HepG2 (cell line): ENCODE data around the gene GRIN2D. TPM values are rescaled to one million over a fixed set of nuclear protein-coding genes. Genes with fewer than 3 reads are reported as not detected.

ENCODE experiments used
- ARHGAP35 ChIP-seq: sonication (generic); formaldehyde crosslinking; IDR thresholded peaks from 2 replicates; pipeline ENCODE4 v1.9.0; 2022; ENCODE audit warnings: mild to moderate bottlenecking, inconsistent platforms, moderate library complexity, missing genetic modification reagents, borderline replicate concordance
- CEBPG ChIP-seq: IDR thresholded peaks from 2 replicates; pipeline ENCODE4 v1.6.1; 2016
- FLYWCH1 ChIP-seq: sonication (generic); formaldehyde crosslinking; IDR thresholded peaks from 2 replicates; pipeline ENCODE4 v1.8.1; 2023; ENCODE audit warnings: mild to moderate bottlenecking, missing genetic modification reagents
- FOXK1 ChIP-seq: sonication (generic); formaldehyde crosslinking; IDR thresholded peaks from 2 replicates; pipeline ENCODE4 v1.4.0; 2020; ENCODE audit warnings: low read depth, missing genetic modification reagents, borderline replicate concordance
- FOXO1 ChIP-seq: sonication (generic); formaldehyde crosslinking; IDR thresholded peaks from 2 replicates; pipeline ENCODE4 v1.4.0; 2020; ENCODE audit warnings: missing genetic modification reagents
- KDM5A ChIP-seq: fragments of 200-600 bp; sonication (generic); IDR thresholded peaks from 2 replicates; pipeline ENCODE4 v1.7.0; 2018; ENCODE audit warnings: antibody characterized with exemption, mild to moderate bottlenecking, low read length, borderline replicate concordance
- MAFF ChIP-seq: IDR thresholded peaks from 2 replicates; pipeline ENCODE4 v1.6.1; 2011; ENCODE audit warnings: low read depth, low read length, improper control_type of control experiment
- MAFG ChIP-seq: sonication (generic); formaldehyde crosslinking; IDR thresholded peaks from 2 replicates; pipeline ENCODE4 v1.5.1; 2020; ENCODE audit warnings: mild to moderate bottlenecking, missing genetic modification reagents
- NFE2L1 ChIP-seq: sonication (generic); formaldehyde crosslinking; IDR thresholded peaks from 2 replicates; pipeline ENCODE4 v1.4.0; 2020; ENCODE audit warnings: missing genetic modification reagents, mild to moderate bottlenecking, borderline replicate concordance
- PRPF4 ChIP-seq: fragments of 200-400 bp; formaldehyde crosslinking; IDR thresholded peaks from 2 replicates; pipeline ENCODE4 v1.6.1; 2016; ENCODE audit warnings: low read length, low read depth; ENCODE audit not compliant: poor library complexity, severe bottlenecking
- RFX1 ChIP-seq: fragments of 450-650 bp; IDR thresholded peaks from 2 replicates; pipeline ENCODE4 v1.6.1; 2017
- RXRB ChIP-seq: IDR thresholded peaks from 2 replicates; pipeline ENCODE4 v1.6.1; 2016; ENCODE audit warnings: borderline replicate concordance, missing genetic modification reagents, missing compliant biosample characterization
- SMARCC2 ChIP-seq: fragments of 450-650 bp; IDR thresholded peaks from 2 replicates; pipeline ENCODE4 v1.6.1; 2017; ENCODE audit warnings: antibody characterized with exemption, mild to moderate bottlenecking
- SMYD3 ChIP-seq: sonication (generic); formaldehyde crosslinking; IDR thresholded peaks from 2 replicates; pipeline ENCODE4 v1.8.1; 2023; ENCODE audit warnings: mild to moderate bottlenecking, missing genetic modification reagents
- SP2 ChIP-seq: sonication (generic); formaldehyde crosslinking; IDR thresholded peaks from 2 replicates; pipeline ENCODE4 v1.5.1; 2020; ENCODE audit warnings: mild to moderate bottlenecking, missing genetic modification reagents
- TARDBP ChIP-seq: sonication (generic); formaldehyde crosslinking; IDR thresholded peaks from 2 replicates; pipeline ENCODE4 v1.8.0; 2022; ENCODE audit warnings: mild to moderate bottlenecking, missing genetic modification reagents
- TCF12 ChIP-seq, 2 experiments: fragments of 450-650 bp in 1 of 2; sonication (generic) in 1 of 2; formaldehyde crosslinking in 1 of 2; IDR thresholded peaks; 2 replicates each; pipeline versions ENCODE4 v1.6.1 to v1.8.0; 2017 to 2022; ENCODE audit warnings: antibody characterized with exemption in 1 of 2, mild to moderate bottlenecking in 1 of 2, missing genetic modification reagents in 1 of 2, moderate library complexity in 1 of 2
- TEAD2 ChIP-seq: sonication (generic); formaldehyde crosslinking; IDR thresholded peaks from 2 replicates; pipeline ENCODE4 v1.9.0; 2021; ENCODE audit warnings: missing genetic modification reagents
- ZNF432 ChIP-seq: sonication (generic); formaldehyde crosslinking; IDR thresholded peaks from 2 replicates; pipeline ENCODE4 v1.5.0; 2020; ENCODE audit warnings: missing genetic modification reagents, mild to moderate bottlenecking, borderline replicate concordance
- ZNF546 ChIP-seq: sonication (generic); formaldehyde crosslinking; conservative IDR thresholded peaks from 2 replicates; pipeline ENCODE4 v1.8.1; 2023; ENCODE audit warnings: mild to moderate bottlenecking, missing genetic modification reagents
- ZNF670 ChIP-seq: sonication (generic); formaldehyde crosslinking; IDR thresholded peaks from 2 replicates; pipeline ENCODE4 v1.8.0; 2022; ENCODE audit warnings: mild to moderate bottlenecking, missing genetic modification reagents, borderline replicate concordance
- ZSCAN20 ChIP-seq: sonication (generic); formaldehyde crosslinking; IDR thresholded peaks from 2 replicates; pipeline ENCODE4 v1.4.0; 2020; ENCODE audit warnings: missing genetic modification reagents, mild to moderate bottlenecking, borderline replicate concordance
- ZSCAN21 ChIP-seq: sonication (generic); formaldehyde crosslinking; IDR thresholded peaks from 2 replicates; pipeline ENCODE4 v1.8.0; 2022; ENCODE audit warnings: mild to moderate bottlenecking, missing genetic modification reagents, moderate library complexity, borderline replicate concordance
- polyA plus RNA-seq, 8 experiments: library from polyadenylated mRNA; depleted of rRNA in 3 of 8; stranded (reverse) in 7 of 8; unstranded in 1 of 8; fragments of >200 nt; fragmentation: Illumina TruSeq in 4 of 8; extraction: Trizol in 4 of 8; gene quantifications; 2 replicates each; pipeline versions ENCODE4 v1.2.1 to v1.2.3, GENCODE V29; 2011 to 2016; ENCODE audit warnings: low read depth in 4 of 8, missing spikeins in 1 of 8, mixed read lengths in 1 of 8; ENCODE audit not compliant: insufficient read depth in 1 of 8
- total RNA-seq, 5 experiments: library from RNA; depleted of rRNA; stranded (reverse); fragments of >200 nt; fragmentation: Illumina TruSeq; extraction: Trizol; gene quantifications; 2 replicates each; pipeline ENCODE4 v1.2.3, GENCODE V29; 2016; ENCODE audit warnings: low read depth in 1 of 5
- TF ChIP-seq, protein P1 (sequence below): sonication (generic); formaldehyde crosslinking; conservative IDR thresholded peaks from 2 replicates; pipeline ENCODE4 v1.4.0; 2020; ENCODE audit warnings: missing genetic modification reagents
- TF ChIP-seq, protein P2 (sequence below): sonication (generic); formaldehyde crosslinking; IDR thresholded peaks from 2 replicates; pipeline ENCODE4 v1.5.0; 2020; ENCODE audit warnings: mild to moderate bottlenecking, missing genetic modification reagents, borderline replicate concordance

Gene GRIN2D
- total and polyA plus RNA-seq, 2 of the 13 experiments (the other 11 are each of a cell fraction or from before 2014, with no cell fraction given), result 0.02 to 0.13 TPM

DNA sequence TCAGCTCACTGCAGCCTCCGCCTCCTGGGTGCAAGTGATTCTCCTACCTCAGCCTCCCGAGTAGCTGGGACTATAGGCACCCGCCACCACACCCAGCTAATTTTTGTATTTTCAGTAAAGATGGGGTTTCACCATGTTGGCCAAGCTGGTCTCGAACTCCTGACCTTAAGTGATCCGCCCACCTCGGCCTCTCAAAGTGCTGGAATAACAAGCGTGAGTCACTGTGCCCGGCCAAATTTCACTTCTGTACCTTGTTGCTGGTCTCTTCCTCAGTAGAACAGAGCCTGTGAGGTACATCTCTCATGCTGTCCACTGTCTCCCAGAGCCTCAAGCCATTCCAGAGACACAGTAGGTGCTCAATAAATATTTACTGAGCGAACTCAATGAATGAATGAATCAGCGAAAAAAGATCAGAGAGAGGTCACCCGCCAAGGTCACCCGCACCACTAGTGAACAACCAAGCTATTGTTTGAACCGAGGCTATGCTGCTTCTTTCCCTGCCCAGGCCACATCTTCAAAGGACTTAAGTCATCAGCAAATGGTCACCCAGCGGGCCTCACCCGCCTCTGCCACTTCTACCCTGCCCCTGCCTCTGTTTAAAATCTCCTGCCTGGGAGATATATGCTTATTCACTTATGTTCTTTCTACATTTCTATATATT lies 39.0 kb upstream of the GRIN2D start (continued):
- peak; percentile 88 for TF ChIP-seq RXRB
- no peak for TF ChIP-seq TEAD2 (CRISPR knock-in tag)
- TF ChIP-seq SP2 (CRISPR knock-in tag), result no peak
- TF ChIP-seq FLYWCH1 (CRISPR knock-in tag), result no peak
- TF ChIP-seq ZSCAN20 (CRISPR knock-in tag), result no peak
- peak; percentile 59; the same call in 1 of the 2 replicates for TF ChIP-seq SMYD3 (CRISPR knock-in tag)
- TF ChIP-seq FOXK1 (CRISPR knock-in tag), result peak; percentile 77; the same call in 1 of the 2 replicates
- TF ChIP-seq, protein P1, sequence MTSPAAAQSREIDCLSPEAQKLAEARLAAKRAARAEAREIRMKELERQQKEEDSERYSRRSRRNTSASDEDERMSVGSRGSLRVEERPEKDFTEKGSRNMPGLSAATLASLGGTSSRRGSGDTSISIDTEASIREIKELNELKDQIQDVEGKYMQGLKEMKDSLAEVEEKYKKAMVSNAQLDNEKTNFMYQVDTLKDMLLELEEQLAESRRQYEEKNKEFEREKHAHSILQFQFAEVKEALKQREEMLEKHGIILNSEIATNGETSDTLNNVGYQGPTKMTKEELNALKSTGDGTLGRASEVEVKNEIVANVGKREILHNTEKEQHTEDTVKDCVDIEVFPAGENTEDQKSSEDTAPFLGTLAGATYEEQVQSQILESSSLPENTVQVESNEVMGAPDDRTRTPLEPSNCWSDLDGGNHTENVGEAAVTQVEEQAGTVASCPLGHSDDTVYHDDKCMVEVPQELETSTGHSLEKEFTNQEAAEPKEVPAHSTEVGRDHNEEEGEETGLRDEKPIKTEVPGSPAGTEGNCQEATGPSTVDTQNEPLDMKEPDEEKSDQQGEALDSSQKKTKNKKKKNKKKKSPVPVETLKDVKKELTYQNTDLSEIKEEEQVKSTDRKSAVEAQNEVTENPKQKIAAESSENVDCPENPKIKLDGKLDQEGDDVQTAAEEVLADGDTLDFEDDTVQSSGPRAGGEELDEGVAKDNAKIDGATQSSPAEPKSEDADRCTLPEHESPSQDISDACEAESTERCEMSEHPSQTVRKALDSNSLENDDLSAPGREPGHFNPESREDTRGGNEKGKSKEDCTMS (CRISPR knock-in tag), result no peak
- peak; percentile 95 for TF ChIP-seq MAFF
- TF ChIP-seq PRPF4, result no peak
- TF ChIP-seq ZNF670 (CRISPR knock-in tag), result peak; percentile 75; the same call in 1 of the 2 replicates
- peak; percentile 80; the same call in 1 of the 2 replicates for TF ChIP-seq TARDBP (CRISPR knock-in tag)
- TF ChIP-seq RFX1, result no peak
- no peak for TF ChIP-seq TCF12 (IDR thresholded peaks at IDR 0.05)
- peak; percentile 51; the same call in 1 of the 2 replicates for TF ChIP-seq TCF12 (CRISPR knock-in tag; IDR thresholded peaks at IDR 0.05)
- TF ChIP-seq ZNF546 (CRISPR knock-in tag), result no peak
- TF ChIP-seq ZSCAN21 (CRISPR knock-in tag), result peak; percentile 20; the same call in 1 of the 2 replicates
- TF ChIP-seq SMARCC2, result no peak
- TF ChIP-seq KDM5A, result no peak
- no peak for TF ChIP-seq ARHGAP35
- TF ChIP-seq FOXO1 (CRISPR knock-in tag), result peak; percentile 93
- TF ChIP-seq MAFG (CRISPR knock-in tag), result peak; percentile 91
- 0 out of 2 replicates have a peak, but pooled peaks have one; percentile 65 for TF ChIP-seq NFE2L1 (CRISPR knock-in tag)
- TF ChIP-seq ZNF432 (CRISPR knock-in tag), result no peak
- TF ChIP-seq, protein P2, sequence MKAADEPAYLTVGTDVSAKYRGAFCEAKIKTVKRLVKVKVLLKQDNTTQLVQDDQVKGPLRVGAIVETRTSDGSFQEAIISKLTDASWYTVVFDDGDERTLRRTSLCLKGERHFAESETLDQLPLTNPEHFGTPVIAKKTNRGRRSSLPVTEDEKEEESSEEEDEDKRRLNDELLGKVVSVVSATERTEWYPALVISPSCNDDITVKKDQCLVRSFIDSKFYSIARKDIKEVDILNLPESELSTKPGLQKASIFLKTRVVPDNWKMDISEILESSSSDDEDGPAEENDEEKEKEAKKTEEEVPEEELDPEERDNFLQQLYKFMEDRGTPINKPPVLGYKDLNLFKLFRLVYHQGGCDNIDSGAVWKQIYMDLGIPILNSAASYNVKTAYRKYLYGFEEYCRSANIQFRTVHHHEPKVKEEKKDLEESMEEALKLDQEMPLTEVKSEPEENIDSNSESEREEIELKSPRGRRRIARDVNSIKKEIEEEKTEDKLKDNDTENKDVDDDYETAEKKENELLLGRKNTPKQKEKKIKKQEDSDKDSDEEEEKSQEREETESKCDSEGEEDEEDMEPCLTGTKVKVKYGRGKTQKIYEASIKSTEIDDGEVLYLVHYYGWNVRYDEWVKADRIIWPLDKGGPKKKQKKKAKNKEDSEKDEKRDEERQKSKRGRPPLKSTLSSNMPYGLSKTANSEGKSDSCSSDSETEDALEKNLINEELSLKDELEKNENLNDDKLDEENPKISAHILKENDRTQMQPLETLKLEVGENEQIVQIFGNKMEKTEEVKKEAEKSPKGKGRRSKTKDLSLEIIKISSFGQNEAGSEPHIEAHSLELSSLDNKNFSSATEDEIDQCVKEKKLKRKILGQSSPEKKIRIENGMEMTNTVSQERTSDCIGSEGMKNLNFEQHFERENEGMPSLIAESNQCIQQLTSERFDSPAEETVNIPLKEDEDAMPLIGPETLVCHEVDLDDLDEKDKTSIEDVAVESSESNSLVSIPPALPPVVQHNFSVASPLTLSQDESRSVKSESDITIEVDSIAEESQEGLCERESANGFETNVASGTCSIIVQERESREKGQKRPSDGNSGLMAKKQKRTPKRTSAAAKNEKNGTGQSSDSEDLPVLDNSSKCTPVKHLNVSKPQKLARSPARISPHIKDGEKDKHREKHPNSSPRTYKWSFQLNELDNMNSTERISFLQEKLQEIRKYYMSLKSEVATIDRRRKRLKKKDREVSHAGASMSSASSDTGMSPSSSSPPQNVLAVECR (CRISPR knock-in tag), result peak; percentile 71; the same call in 1 of the 2 replicates
- TF ChIP-seq CEBPG (CRISPR knock-in tag), result peak; percentile 43
